Measurements from ENCODE around the gene AGAP1.

Gene AGAP1

DNA sequence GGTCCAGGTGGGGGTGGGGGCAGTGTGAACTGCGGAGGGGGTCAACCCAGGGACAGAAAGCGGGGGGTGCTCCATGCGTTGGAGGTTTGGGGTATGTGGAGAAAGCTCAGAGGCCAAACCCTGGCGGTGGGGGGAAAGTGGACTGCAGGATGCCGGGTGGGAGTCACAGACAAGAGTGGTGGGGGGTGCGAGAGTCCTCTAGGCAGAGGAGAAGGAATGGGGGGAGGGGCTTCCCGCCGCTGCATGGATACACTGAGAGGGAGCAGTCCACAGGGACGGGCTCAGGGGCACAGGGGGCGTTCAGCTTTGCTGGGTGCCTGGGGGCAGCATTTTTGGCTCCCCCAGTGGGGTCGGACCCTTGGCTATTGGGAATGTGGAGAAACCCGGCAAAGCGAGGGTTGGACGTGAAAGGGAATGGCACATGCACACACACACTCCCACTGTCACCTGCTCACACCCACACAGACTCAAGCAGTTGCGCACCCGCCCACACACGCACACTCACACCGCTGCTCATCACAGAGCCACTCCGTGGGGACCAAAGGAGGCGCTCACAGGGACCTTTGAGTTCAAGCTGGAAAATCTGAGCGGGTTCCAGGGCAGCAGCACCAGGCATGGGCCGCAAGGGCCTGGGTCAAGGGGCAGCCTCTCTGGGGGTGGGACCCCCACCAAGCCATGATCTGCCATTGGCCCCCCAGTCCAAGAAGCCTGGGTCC is 666.7 kb downstream of the AGAP1 start:
- no peak for DNase-seq

DNA sequence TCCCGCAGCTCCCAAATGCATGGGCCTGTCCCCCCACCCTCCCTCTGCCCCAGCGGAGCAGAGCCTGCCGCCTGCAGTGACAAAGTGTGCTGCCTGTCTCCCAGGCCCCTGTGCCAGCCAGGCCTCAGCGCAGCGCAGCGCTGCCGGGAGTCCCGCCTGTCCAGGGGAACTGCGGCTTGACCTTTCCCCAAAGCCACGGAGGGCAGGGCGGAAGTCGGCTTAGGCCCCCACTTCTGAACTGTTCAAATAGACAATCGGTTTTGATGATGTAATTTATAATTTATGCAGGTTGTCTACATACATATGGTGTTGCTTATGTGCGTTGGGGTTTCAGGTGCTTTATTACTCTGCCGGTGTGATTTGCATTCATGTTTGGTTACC is 667.2 kb downstream of the AGAP1 start:
- no peak for DNase-seq

- DNase-seq = no peak
These were observed 667.7 kb downstream of the AGAP1 start for GRCh38 chr2:236161531-236161930.

GRCh38 chr2:236162031-236162845 is 668.4 kb downstream of the AGAP1 start:
- DNase-seq = no peak

DNA sequence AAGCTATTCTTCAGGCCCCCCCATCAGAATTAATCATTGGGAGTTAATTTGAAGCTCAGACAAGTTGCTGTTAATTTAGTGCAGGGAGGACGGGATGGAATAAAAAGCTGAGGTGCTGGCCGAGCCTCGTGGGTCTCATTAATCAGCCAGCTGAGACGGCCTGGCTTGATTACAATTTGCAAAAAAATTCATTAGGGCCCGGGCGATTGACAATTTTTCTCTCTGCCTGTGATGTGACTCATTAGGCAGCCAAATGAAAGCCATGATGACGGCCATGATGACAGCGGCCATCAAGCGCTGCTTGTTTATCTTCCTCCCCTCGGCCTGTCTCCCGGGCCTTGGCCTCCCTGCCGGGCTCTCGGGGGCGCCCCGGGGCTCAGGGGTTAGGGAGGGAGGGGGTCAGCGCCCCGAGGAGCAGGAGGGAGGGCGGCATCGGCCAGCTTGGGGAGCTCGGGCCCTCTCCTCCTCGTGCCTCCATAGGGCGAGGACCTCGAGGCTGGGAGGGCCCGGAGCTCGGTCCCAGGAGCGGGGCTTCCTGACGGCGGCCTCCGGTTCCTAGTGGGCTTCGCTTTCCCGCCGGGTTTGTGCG is 669.1 kb downstream of the AGAP1 start:
- no peak for DNase-seq

GRCh38 chr2:236163471-236164200 is 669.8 kb downstream of the AGAP1 start:
- DNase-seq = no peak

DNA sequence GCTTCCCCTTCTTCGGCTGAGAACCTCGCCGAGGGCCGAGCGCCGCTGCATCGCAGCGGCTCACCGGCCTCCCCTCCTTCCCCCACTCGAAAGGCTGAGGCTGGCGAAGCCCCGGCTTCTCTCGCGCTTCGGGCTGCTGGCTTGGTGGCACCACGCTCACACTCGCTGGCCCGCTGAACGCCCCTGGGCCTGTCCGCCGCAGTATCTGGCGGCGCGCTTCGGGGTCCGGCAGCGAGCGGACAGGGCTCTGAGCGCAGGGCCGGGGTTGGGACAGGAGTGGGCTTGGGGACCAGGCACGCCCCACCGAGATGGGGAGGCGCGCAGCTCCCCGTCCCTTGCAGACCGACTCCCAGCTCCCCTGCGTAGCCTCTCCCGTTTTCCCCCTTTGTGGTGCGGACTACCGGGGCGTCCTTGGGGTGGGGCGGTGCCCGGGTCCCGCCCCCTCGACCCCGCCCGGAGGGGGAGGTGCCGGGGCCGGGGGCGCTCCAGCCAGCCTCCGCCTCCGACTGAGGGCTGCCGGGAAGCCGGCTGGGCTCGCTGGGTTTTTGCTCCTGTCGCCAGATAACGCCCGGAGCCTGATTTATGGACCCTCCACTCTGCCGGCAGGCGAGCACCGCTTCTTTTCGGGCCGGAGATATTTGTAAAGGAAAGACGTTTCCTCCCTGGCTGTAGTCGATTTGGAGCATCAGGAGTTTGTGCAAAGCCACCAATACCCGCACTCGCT is 670.5 kb downstream of the AGAP1 start:
- no peak for DNase-seq

DNA sequence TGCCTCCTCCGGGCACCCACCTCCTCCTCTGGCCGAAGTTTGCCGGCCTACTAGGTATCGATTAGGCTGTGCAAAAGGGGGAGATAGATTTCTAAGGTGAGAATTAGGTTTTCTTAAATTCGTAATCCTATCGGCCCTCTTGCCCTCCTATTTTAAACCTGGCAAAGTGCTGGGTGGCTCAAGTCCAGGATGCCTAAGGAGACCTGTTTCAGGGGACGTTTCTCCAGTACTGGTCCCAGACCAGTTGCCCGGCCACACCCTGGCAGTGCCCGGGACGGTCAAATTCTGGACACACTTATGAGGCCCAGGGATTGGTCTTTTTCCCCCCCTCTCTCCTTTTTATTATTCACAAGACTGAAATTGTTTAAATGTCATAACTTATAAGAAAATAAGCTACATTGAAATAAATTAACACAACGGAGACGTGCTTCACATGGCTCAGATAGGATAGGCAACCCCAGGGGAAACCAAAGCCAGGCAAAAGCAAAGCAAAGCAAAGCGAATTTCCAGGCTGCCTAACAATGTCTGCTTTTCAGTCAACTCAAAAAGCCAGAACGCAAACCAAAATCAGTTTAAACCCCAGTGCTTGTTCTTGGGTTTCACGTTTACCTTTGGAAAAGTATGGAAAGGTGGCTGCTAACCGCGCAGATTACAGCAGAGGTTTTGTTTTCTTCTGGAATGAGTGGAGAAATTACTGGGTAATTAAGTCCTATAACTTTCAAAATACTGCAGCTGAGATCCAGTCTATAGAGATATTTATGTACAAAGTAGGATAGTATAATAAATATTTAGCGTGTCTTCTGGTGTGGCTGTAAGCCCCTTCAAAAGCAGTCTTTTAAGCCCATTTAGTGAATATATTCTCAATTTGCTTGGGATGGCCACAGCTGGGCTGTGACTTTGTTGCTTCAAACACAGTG is 671.3 kb downstream of the AGAP1 start:
- no peak for DNase-seq

- DNase-seq = no peak
These were observed 672.3 kb downstream of the AGAP1 start for GRCh38 chr2:236165842-236166795.

GRCh38 chr2:236166796-236167296 is 673.0 kb downstream of the AGAP1 start:
- no peak for DNase-seq

GRCh38 chr2:236167297-236168109 is 673.7 kb downstream of the AGAP1 start:
- no peak for DNase-seq

DNA sequence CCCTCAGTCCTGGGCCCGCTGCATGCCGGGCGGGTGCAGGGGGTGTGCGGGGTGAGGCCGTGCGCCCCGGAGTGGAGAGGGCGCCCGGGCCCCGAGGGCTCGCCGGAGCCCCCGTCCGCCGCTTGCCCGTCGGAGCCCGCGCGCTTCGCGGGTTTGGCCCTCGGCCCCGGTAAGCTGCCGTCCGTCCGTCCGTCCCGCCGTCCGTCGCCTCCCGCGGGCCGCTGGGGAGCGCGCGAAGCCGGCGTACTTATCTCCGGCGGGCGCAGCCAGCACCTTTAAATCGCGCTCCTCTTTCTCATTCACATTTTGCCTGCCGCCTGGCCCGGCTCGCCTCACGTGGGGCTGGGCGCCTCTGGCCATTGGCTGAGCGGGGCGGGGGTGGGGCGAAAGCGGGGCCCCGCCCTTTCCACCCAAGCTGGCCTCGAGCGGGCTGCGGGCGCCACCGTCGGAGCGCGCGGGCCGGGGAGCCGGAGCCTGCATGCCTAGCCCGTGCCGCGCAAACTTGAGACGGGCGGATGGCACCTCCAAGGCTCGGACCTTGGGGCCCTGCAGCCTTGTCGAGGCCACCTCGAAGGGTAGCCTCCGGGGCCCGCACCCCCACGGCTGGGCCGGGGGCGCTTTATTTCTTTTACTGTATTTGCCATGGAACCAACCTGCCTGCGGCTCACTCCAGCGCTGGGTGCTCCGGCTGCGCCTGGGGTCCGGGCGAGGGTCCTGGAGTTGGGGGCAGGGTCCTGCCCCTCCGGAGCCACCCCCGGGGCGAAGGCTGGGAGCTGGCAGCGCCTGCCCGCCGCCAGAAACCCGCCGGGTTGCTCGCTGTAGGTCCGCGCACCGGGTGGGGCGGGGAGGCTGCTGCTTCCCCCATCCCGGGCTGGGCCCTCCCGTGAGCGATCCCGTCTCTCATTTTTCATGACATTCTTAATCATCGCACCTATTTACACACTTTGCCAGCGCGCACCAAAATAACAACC is 674.6 kb downstream of the AGAP1 start, which contains the start of gene GBX2:
TSS of gene GBX2 (minus strand) at position 277 of the 971 bp plus-strand sequence. CDS start 415 bp downstream, outside the sequence.
- DNase-seq = peak; percentile 43

DNA sequence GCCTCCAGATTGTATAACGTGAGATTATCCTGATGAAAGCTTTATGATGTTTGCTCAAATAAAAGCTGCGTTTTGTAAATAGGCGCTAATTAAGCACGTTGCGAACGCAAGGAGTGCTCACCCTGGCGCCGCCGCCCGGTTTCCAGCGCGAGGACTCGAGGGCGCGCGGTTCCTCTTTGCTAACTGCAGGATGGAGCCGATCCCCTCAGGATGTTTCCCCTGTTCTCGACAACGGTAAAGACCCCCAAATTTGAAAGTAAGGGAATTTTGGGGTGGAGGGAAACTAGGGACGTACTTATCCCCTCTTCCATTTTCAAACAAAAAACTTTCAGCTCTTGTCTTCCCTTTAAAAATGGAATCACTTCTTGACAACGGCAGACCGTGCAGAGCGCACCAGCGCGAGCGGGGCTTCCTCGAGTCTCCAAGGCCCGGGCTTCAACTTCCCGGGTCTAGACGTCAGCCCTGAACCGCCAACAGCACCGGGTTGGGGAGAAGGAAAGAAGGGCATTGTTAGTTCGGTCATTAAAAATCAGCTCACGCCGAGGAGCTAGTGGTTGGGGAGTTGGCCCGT is 675.4 kb downstream of the AGAP1 start:
- DNase-seq = no peak

DNA sequence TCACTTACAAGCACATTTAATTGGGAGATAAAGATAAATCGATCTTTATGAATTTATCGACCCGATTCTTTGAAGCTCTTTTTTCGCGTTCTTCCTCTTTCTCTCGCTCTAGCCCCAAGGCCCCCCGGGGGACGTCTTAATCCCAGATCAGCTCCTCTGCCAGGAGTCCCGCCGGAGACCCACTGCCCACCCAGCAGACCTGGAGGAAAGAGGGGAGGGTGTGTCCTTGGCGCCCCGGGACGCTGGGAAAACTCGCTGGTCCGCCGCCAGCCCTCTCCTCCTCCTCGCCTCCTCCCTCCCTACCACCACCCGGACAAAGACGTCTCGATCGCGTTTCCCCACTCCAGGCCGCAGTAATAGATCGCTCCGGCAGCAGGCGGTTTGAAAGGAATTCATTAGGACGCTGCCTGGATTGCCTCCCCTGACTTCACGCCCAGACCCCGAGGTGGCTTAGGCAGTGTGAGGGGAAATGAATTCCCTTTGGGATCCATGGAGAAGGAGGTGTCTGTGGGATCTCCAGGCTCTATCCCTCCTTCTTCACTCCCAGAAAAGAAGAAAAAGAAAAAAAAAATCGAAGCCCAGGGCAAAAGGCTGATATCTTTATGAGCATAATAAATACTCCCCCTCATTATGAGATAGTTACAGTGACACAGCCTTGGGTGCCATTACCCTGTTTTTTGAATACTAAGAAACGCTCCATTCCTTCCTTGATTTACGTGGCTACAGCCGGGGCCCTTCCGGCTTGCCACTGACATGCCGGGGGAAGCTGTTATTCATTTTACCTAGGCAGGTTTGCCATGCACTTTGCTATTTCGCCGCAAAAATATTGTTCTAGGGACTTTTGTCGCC is 676.1 kb downstream of the AGAP1 start:
- no peak for DNase-seq

- DNase-seq = no peak
These were observed 676.8 kb downstream of the AGAP1 start for GRCh38 chr2:236170590-236171165.

- DNase-seq = no peak
These were observed 677.4 kb downstream of the AGAP1 start for GRCh38 chr2:236171181-236171679.
